Mammary epithelial cell (primary cell): ENCODE data around the gene OCSTAMP.

ENCODE experiments used
- CTCF ChIP-seq, 2 donors: IDR thresholded peaks in 1 of 2; conservative IDR thresholded peaks in 1 of 2; 2 replicates each; pipeline ENCODE4 v1.5.1; 2011 to 2012; ENCODE audit warnings: inconsistent platforms in 2 of 2, low read length in 2 of 2, mild to moderate bottlenecking in 2 of 2, control low read depth in 1 of 2, low read depth in 1 of 2; ENCODE audit not compliant: insufficient read depth in 1 of 2; ENCODE audit errors: extremely low read depth in 1 of 2
- EZH2 ChIP-seq: IDR thresholded peaks from 2 replicates; pipeline ENCODE4 v1.6.1; 2012; ENCODE audit warnings: low read length, inconsistent platforms, borderline replicate concordance

- no peak for TF ChIP-seq EZH2
- TF ChIP-seq CTCF (conservative IDR thresholded peaks at IDR 0.05 in 1 of 2, IDR thresholded peaks at IDR 0.05 in 1 of 2; ENCODE audit: extremely low read depth in 1 of 2, insufficient read depth in 1 of 2, low read depth in 1 of 2, low read length in 2 of 2), result no peak
These were observed 1.3 kb upstream of the OCSTAMP start for GRCh38 chr20:46551522-46552381.
